ENCODE data around the gene GJB5. TPM values are rescaled to one million over a fixed set of nuclear protein-coding genes. Genes with fewer than 3 reads are reported as not detected.

GJB5 gene
- total and polyA plus RNA-seq, 7 donors = 0.69 TPM; not detected in 6

GRCh38 chr1:34774957-34775356, 20.1 kb downstream of the GJB5 start:
- no peaks in the 10 kb centered on the region for H3K4me1 ChIP-seq
- no peaks in the 10 kb centered on the region for H3K36me3 ChIP-seq
- H3K4me3 ChIP-seq = no peak overlapping the region
- no peak overlapping the region for H3K27ac ChIP-seq
- no peak for TF ChIP-seq CTCF (IDR thresholded peaks at IDR 0.05)
- TF ChIP-seq POLR2AphosphoS5 (IDR thresholded peaks at IDR 0.05) = no peak
- TF ChIP-seq POLR2A (IDR thresholded peaks at IDR 0.05) = no peak
- no peak for TF ChIP-seq EP300 (IDR thresholded peaks at IDR 0.05)
- intact Hi-C loops (cut with DNase I) = no loop called here
- H3K27me3 ChIP-seq = peaks cover 0 to 20% (median 3%) of the 10 kb centered on the region in 3 donors
- no peak for DNase-seq
- WGBS, 2 donors = 72 to 91% methylated on average over 8 of the region's 8 CpGs
- no peaks in the 10 kb centered on the region for H3K9me3 ChIP-seq

- H3K36me3 ChIP-seq = no peaks in the 10 kb centered on the region
- no peak for TF ChIP-seq POLR2A (IDR thresholded peaks at IDR 0.05)
- no peak for TF ChIP-seq POLR2AphosphoS5 (IDR thresholded peaks at IDR 0.05)
- no peak for TF ChIP-seq CTCF (IDR thresholded peaks at IDR 0.05)
- TF ChIP-seq EP300 (IDR thresholded peaks at IDR 0.05) = no peak
- intact Hi-C loops (cut with DNase I) = no loop called here
- peak; percentile 26 for DNase-seq
- no peak overlapping the region for H3K4me3 ChIP-seq
- H3K9me3 ChIP-seq = no peaks in the 10 kb centered on the region
- H3K4me1 ChIP-seq = peaks cover 0 to 14% (median 11%) of the 10 kb centered on the region in 4 donors
- H3K27ac ChIP-seq = no peak overlapping the region
- H3K27me3 ChIP-seq = peaks cover 11 to 40% (median 22%) of the 10 kb centered on the region in 3 donors
- WGBS, 2 donors = 61 to 88% methylated on average over 3 of the region's 3 CpGs
These were observed 22.1 kb downstream of the GJB5 start for GRCh38 chr1:34776911-34777310.

- no peaks in the 10 kb centered on the region for H3K9me3 ChIP-seq
- H3K4me1 ChIP-seq = peaks cover 0 to 14% (median 12%) of the 10 kb centered on the region in 4 donors
- intact Hi-C loops (cut with DNase I) = no loop called here
- no peaks in the 10 kb centered on the region for H3K36me3 ChIP-seq
- peaks cover 19 to 48% (median 30%) of the 10 kb centered on the region in 3 donors for H3K27me3 ChIP-seq
- H3K4me3 ChIP-seq = no peak overlapping the region
- WGBS, 2 donors = 65 to 87% methylated on average over 10 of the region's 10 CpGs
- H3K27ac ChIP-seq = no peak overlapping the region
- peak; percentile 28 for DNase-seq
- TF ChIP-seq CTCF (IDR thresholded peaks at IDR 0.05) (no peak), EP300 (IDR thresholded peaks at IDR 0.05) (no peak), POLR2A (IDR thresholded peaks at IDR 0.05) (no peak), POLR2AphosphoS5 (IDR thresholded peaks at IDR 0.05) (no peak)
These were observed 22.9 kb downstream of the GJB5 start for GRCh38 chr1:34777519-34778321.

- intact Hi-C loops (cut with DNase I) = no loop called here
- 80 to 82% methylated on average over 6 of the region's 6 CpGs for WGBS, 2 donors
- peak; percentile 19 for DNase-seq
- H3K9me3 ChIP-seq = no peaks in the 10 kb centered on the region
- no peak for TF ChIP-seq POLR2AphosphoS5 (IDR thresholded peaks at IDR 0.05)
- no peak overlapping the region for H3K27ac ChIP-seq
- peaks cover 0 to 14% (median 12%) of the 10 kb centered on the region in 4 donors for H3K4me1 ChIP-seq
- no peak overlapping the region for H3K4me3 ChIP-seq
- H3K27me3 ChIP-seq = peaks cover 25 to 54% (median 37%) of the 10 kb centered on the region in 3 donors
- no peaks in the 10 kb centered on the region for H3K36me3 ChIP-seq
These were observed 23.5 kb downstream of the GJB5 start for GRCh38 chr1:34778381-34778780.

- Histone ChIP-seq H3K4me3 (no peak overlapping the region), H3K9me3 (no peaks in the 10 kb centered on the region), H3K27ac (no peak overlapping the region), H3K27me3 (peaks cover 26 to 60% (median 37%) of the 10 kb centered on the region in 3 donors), H3K4me1 (peaks cover 0 to 14% (median 12%) of the 10 kb centered on the region in 4 donors), H3K36me3 (no peaks in the 10 kb centered on the region)
- intact Hi-C loops (cut with DNase I) = no loop called here
- DNase-seq = no peak
- WGBS, 2 donors = 67 to 82% methylated on average over 5 of the region's 5 CpGs
- no peak for TF ChIP-seq POLR2A (IDR thresholded peaks at IDR 0.05)
These were observed 24.2 kb downstream of the GJB5 start for GRCh38 chr1:34779005-34779404.

All from sigmoid colon (tissue), 7 donors.